ENCODE results near the gene FADS2.

FADS2 gene

GRCh38 chr11:61905801-61906521, 77.9 kb downstream of the FADS2 start:
- no peak for DNase-seq (ENCODE audit: low read depth)

DNA sequence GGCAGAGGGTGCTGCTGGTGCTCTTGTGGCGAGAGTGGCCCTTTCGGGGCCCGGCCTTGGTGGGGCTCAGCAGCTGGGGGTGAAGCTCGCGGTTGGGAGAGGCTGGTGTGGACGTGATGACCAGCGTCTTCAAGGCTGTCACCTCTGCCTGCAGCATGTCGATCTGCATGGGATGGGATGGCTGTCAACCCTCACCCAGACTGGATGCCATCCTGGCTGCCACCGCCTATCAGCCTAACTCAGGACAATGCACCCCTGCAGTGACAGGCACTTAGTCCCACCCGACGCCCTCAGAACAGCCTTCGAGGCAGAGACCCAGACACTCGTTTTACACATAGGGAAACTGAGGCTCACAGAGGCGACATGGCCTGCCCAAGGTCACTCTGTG, 78.4 kb downstream of the FADS2 start:
- DNase-seq (ENCODE audit: low read depth), result no peak

GRCh38 chr11:61907282-61907681, 79.2 kb downstream of the FADS2 start:
- DNase-seq (ENCODE audit: low read depth), result no peak

DNA sequence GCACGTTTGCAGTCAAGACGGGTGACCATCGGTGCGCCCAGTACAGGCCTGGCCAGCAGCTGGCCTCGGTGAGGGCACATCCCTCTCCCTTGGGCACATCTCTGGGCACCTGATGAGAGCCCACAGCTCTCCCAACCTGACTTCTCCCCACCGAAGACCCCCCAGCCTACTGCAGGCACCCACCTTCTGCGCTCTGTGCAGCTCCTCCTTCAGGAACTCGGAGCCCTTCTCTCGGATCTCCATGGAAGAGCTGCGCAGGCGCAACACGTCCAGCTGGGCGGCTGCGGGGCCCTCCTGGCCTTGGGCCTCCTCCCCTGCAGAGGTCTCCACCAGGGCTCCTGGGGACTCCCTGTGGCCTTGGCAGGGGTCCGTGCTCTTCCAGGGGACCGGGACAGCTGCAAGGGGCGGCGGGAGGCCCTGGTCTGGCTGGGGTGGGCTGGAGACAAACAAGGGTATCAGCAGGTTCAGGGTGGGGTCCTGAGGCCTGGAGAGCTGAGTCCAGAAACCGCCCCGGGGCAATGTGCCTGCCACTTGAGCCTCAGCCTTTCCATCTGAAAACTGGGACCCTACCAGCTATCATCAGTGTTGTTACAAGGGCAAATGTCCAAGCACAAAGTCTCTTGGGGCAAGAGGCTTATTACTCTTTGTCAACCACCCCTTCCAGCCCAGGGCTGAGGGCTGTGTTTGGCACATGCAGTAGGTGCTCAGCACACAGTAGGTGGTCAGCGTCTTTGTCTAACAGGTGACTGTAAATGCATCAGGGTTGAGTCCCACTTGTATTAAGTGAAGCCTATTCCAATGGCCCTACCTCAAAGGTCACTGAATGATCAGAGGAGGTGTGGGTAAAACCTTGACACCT, 80.0 kb downstream of the FADS2 start:
- no peak for DNase-seq (ENCODE audit: low read depth)

- DNase-seq (ENCODE audit: low read depth), result no peak
Measured at GRCh38 chr11:61908730-61909316, 80.7 kb downstream of the FADS2 start.

GRCh38 chr11:61910187-61911127, 82.4 kb downstream of the FADS2 start:
- no peak for DNase-seq (ENCODE audit: low read depth)

DNA sequence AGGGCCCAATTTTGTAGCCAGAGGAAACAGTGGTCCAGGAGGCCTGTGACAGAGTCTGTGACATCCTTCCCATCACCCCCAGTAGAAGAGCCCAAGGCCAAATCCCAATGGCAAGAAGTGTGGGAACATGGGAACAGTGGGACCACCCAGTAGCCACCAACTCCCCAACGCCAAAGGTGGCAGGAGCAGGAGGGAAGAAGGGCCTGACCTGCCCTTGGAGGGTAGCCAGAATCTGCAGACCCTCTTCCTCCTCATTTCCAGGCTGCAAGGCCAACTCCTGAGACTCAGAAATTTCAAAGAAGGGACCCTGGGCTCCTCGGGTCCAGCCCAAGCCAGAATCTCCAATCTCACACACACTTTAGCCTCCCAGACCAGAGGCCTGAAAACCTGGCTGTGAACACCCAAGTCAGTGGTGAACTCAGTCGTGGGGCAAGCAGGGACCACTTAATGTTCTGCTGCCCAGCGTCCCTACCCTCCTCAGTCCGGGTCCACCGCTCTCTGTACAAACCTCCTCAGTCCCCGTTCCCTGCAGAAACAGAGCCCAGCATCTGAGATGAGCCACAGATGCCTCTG, 83.1 kb downstream of the FADS2 start:
- DNase-seq (ENCODE audit: low read depth), result no peak

- no peak for DNase-seq (ENCODE audit: low read depth)
Measured at GRCh38 chr11:61911701-61912529, 83.8 kb downstream of the FADS2 start.

DNA sequence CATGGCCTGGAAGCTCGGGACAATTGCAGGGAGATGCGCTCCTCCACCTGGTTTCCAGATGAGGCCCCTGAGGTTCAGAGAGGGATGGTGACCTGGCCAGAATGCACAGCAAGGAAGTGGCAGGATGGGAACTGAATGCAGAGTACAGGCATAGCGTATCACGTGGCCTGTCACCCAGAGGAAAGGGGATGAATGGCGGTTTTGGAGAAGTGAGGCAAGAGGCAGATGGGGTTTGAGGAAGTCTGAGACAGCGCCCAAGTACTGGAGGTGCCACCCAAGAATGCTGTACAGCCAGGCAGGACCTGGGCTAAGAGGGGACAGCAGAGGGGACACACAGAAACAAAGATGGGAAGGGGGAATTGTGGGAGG, 84.4 kb downstream of the FADS2 start:
- DNase-seq (ENCODE audit: low read depth), result no peak

DNA sequence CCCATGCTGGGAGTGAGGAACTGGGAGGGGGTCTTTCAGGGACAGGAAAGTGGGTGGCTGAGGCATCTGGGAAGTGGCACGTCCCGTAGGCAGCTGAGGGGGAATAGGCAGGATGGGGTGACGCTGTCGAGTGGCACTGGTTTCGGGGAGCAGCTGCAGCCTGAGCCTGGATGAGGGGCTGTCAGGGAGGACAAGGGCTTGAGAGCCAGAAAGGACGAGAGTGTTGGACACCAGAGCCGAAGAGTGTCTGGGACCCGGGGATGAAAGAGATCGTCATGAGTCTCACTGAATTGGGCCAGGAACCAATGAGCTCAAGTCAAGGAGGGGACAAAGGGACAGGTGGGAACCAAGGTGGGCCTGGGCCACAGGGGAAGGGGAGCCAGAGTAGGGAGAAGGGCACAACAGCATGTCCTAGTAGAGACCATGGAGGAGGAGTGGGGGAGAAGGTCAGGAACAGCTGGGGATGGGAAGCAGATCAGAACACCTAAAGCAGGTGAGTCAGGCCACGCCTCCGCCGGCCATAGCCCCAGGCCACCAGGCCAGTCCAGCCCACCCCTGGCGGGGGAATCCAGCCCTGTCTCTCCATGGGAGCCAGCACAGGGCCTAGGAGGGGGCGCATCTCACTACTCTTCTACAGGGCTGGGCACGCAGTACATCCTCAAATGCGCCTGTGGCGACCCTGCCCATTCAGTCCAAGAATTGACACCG, 85.0 kb downstream of the FADS2 start:
- no peak for DNase-seq (ENCODE audit: low read depth)

DNA sequence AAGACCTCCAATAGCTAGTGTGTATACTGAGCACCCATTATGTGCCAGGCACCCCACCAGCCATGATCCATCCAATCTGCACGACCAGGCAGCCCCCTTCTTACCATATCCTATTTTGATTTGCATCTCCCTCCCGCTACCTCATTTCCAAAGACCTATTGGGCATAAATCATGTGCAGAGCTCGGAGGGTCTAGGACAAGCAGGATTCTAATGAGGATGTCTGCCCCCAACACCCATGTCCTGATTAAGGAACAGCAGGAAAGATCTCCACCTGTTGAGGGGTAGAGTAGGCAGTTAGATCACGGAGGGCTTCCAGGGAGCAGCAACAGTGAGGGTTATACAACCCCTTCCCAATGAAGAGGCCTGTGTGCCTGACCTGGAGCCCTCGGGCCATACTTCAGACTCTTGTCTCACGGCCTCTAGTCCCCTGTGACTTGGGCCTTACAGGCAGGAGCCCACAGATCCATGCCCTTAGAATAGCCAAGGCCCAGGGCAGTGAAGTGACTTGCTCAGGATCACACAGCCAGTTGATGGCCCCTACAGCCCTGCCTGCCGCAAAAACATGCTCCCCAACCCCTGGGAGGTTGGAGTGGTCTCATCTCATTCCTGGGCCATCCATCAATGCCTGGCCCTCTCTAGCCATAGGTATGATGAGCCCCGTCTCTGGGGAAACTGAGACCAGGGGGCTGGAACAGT, 85.7 kb downstream of the FADS2 start:
- DNase-seq (ENCODE audit: low read depth), result no peak

- no peak for DNase-seq (ENCODE audit: low read depth)
Measured at GRCh38 chr11:61914471-61915171, 86.5 kb downstream of the FADS2 start.

GRCh38 chr11:61916737-61917333, 88.7 kb downstream of the FADS2 start:
- DNase-seq (ENCODE audit: low read depth), result no peak
